T-helper 22 cell (primary cell): ENCODE measurements around the gene TMEM97.

Experiments
- DNase-seq: peaks from one replicate; pipeline ENCODE4 v3.0.0-alpha.2; 2020; ENCODE audit warnings: low read depth

The TMEM97 gene

GRCh38 chr17:28317099-28317965 lies 1.7 kb upstream of the TMEM97 start:
- no peak for DNase-seq

DNA sequence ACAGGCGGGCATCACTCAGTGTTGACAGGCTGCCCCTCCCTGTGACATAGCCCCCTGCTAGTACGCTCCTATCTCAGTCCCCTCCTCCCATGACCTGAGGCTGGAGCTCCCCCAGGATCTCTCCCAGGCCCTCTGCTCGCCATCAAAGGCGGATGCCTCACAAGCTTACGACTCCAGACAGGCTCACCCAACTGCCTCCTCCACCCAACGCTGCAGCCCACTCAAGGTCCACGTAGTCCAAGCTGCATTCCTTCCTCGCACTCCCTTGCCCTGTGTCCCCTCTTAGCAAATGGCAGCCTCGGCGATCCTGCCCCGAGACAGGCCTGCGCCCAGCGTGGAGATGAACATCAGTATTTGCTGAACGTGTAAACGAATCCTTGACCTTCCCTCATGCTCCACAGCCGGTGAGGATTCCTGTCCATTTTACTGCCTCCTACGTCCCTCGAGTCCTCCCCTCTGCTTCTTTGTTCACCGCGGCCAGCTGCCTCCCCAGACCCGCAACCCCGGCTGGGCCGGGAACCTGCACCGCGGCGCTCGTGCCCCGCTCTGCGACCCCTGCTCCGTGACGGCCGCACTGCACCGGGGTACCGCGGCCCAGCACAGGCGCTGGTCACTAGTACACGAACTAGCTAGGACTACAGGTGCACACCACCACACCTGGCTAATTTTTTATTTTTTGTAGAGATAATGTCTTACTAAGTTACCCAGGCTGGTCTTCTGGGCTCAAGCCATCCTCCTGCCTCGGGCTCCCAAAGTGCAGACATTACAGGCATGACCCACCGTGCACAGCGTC lies 838 bp upstream of the TMEM97 start:
- no peak for DNase-seq

GRCh38 chr17:28319598-28319935 lies 567 bp downstream of the TMEM97 start:
- no peak for DNase-seq

DNA sequence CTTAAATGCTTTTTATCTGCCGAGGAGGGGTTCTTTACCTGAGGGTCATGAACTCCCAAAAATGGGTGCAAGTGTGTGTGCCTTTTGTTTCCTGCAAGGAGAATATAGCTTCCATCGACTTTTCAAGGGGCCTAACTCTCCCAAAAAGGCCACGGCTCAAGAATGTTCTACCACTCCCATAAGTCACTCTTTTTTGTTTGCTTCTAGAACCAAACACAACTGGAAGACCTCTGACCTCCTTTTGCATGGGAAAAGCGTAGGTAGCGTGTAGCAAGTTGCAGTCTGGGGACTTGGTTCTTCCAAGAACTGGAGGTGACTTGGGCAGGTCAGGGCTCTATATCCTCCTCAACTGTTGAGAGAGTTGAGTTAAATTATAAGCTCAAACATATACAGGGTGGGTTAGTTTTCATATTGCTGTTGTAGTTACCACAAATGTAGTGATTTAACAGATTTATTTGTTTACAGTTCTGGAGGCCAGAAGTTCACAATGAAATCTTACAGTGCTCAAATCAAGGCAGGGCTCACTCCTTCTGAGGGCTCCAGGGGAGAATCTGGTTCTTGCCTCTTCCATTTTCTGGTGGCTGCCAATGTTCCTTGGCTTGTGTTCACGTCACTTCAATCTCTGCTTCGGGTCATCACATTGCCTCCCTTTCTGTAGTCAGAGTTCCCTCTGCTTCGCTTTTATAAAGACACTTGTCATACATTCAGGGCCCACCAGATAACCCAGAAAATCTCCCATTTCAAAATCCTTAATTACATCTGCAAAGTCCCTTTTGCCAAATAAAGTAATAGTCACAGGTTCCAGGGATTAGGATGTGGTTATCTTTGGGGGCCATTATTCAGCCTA lies 1.4 kb downstream of the TMEM97 start:
- DNase-seq = no peak

- DNase-seq = no peak
These were observed 5.3 kb downstream of the TMEM97 start for GRCh38 chr17:28324267-28324745.

DNA sequence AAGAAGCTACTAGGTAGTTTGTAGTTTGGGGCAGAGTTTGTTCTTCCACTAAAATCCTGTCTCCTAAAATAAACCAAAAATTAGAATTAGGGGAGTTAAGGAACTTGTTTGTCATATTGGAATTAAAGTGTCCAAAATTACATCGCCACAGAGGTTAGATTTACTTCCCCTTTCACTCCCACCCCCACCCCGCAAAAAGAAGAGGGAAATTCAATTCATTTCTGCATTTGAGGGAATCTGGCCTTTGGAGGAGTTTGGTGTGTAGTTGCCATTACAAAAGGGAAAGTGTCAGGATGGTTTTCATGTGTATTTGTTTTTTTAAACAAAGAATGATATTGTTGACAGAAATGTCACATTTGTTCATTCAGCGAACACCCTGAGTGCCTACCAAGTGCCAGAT lies 5.8 kb downstream of the TMEM97 start:
- no peak for DNase-seq

- no peak for DNase-seq
These were observed 6.2 kb downstream of the TMEM97 start for GRCh38 chr17:28325211-28325610.

DNA sequence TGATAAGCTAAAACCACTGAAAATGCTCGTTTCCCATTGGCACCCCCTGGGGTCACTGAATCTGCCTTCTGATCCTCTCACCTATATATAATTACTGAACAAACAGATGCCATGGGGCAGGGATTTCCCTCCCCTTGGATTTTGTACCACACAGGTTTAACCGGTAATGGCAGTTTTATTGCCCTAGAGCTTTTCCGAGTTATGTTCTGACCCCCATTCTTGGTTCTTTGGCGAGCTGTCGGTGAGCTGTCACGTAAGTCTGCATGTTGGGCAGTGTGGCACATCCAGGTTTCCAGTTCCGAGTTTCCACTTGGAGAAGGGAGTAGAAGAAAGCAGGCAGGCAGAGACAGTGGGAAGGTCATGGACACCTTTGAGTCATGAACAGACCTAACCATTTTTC lies 7.1 kb downstream of the TMEM97 start:
- DNase-seq = no peak

DNA sequence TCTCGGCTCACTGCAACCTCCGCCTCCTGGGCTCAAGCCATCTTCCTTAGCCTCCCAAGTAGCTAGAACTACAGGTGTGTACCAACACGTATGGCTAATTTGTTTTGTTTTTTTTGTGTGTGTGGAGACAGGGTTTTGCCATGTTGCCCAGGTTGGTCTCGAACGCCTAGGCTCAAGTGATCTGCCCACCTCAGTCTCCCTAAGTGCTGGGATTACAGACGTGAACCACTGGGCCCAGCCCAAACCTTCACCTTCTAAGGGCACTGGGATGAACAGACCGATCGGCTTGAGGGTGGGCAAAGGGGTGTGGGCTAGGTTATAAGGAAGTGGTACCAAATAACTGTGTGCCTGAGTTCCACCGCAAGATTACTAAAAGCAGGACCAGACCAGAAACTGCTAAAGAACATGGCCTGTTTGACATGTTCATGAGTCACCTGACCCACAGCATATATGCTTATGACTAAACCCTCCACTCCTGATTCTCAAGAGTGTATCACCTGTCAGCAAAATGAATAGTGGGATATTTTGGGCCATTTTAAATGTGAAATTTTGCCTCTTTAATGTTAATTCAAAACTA lies 8.1 kb downstream of the TMEM97 start:
- no peak for DNase-seq

- no peak for DNase-seq
These were observed 8.7 kb downstream of the TMEM97 start for GRCh38 chr17:28327709-28328108.

GRCh38 chr17:28328325-28328724 lies 9.3 kb downstream of the TMEM97 start:
- no peak for DNase-seq

- no peak for DNase-seq
These were observed 11.7 kb downstream of the TMEM97 start for GRCh38 chr17:28330671-28331070.

DNA sequence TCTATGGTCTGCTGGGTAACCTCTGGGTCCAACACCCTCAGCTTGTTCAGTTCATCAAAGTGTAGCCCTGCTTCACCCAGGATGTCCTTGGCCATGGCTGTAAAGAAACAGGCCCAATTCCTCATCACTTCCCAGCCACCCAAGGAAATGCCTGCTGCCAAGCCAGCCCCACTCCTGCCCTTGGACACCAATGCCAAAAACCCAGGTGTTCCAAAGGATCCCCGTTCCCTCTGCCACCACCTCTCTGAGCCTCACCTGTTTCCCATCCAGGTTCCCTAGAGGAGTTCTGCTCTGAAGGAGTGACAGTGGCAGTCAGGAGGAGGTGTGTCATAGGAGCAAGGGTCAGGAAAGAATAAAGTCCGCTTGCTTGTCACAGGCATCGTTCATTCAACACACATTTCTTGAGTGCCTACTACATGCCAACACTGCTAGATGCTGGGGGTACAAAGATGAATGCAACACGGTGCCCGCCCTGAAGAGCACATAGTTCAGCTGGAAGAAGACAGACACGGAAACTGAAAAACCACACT lies 13.0 kb downstream of the TMEM97 start:
- DNase-seq = no peak

DNA sequence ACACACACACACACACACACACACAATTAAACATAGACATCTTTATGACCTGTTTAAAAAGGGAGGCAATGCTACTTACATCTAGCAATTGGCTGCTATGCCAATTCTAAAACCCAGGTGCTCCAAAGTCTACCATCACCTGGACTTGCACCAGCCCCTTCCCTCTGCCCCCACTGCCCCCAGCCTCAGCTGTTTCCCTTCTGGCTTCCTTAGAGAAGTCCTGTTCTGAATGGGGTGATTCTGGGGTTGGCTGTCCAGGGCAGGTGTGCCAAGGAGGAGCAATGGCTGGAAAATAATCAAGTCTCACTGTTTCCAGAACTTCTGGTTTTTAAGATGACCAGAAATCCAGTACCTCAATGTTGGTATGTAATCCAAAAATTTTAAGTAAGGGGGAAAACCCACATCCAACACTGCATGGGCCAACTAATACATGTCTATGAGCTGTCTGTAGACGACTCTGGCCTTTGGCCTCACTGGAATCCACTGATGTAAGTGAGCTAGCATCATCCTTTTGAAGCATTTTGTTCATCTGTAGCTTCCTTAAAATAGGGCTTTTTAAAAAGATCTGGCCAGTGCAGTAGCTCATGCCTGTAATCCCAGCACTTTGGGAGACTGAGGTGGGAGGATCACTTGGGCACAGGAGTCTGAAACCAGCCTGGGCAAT lies 14.2 kb downstream of the TMEM97 start:
- no peak for DNase-seq

- no peak for DNase-seq
These were observed 15.2 kb downstream of the TMEM97 start for GRCh38 chr17:28334171-28334570.

DNA sequence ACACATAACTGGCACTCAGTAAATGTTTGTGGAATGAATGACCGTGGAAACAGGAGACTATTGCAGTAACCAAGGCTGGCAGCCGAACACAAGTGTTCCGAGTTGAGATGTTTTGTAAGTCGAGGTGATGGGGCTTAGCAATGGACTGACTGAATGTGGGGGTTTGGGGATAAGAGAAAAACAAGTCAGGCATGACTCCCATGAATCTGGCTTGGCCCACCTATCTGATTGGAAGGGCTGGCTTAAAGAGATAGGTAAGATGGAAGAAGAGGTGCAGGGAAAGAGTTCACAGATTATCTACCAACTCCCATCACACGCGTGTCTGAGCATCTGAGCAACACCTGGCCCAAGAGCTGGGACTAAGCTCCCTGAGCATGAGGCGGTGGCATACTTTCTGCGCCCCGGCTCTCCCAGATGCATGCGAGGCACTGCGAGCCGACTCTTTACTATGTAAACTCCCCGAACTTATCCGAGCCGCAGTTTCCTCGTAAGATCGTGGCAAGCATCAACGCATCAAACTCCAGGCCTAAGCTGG lies 15.7 kb downstream of the TMEM97 start:
- DNase-seq = no peak

DNA sequence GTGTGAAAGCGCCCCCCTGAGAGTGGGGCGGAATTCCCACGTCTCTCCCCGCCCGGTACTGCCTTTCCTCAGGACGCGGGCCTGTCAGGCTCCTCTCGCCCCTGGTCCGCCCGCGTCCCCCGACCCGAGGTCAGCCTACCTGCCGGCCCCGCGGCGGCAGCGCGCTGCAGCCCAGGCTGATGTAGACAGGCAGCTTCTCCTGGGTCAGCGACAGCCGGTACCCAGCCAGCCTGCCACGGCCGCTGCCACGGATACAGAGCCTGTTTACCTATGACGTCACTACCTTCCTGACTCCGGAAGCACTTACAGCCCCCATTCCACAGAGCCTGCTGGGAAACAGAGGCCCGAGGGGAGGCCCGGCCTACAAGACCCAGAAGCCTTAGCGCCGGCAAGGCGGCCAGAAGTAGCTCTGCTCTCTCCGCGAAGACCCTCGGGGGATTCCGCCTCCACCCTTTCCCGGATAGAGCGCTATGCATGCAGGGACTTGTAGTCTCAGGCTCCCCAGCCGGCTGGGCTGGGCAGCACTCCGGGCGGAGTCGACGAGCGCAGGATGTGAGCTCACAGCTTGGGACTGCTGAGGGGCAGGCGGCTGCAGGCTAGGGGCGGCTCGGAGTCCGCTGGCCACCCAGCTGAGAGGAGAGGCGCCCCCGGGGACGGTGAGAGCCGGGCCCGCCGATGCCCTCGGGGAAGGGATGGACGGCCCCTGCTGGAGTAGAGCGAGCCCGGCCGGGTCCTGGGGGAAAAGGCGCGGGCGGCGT lies 16.4 kb downstream of the TMEM97 start, which contains the start of the genes IFT20 and TNFAIP1:
Gene IFT20 (minus strand): TSS at position 272 of the 758 bp plus-strand sequence. CDS start 3,487 bp downstream, outside the sequence.
Gene TNFAIP1 (plus strand): TSS at position 561 of the 758 bp plus-strand sequence. CDS start 3,761 bp downstream, outside the sequence.
- peak; percentile 99 for DNase-seq

- DNase-seq = no peak
These were observed 17.2 kb downstream of the TMEM97 start for GRCh38 chr17:28335959-28336871.
